Activated CD4-positive, CD25-positive, alpha-beta regulatory T cell treated with anti-CD3 and anti-CD28 coated beads, Interleukin-2, amount 50 U/mL, for 72 hours (primary cell): ENCODE data around the gene ARHGAP44.

Source experiments
- DNase-seq: peaks from one replicate; pipeline ENCODE4 v3.0.0; 2021

Gene ARHGAP44

DNA sequence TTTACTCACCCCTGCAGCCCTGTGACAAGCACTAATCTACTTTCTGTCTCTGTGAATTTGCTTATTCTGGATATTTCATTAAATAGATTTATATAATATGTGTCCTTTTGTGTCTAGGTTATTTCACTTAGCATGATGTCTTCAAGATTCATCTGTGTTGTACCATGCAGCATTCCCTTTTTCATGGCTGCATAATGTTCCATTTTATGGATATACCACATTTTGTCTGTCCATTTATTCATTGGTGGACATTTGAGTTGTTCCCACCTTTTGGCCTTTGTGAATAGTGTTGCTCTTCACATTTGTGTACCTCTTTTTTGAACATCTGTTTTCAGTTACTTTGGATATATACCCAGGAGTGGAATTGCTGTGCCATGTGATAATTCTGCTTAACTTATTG, 118.2 kb downstream of the ARHGAP44 start:
- DNase-seq: no peak

DNA sequence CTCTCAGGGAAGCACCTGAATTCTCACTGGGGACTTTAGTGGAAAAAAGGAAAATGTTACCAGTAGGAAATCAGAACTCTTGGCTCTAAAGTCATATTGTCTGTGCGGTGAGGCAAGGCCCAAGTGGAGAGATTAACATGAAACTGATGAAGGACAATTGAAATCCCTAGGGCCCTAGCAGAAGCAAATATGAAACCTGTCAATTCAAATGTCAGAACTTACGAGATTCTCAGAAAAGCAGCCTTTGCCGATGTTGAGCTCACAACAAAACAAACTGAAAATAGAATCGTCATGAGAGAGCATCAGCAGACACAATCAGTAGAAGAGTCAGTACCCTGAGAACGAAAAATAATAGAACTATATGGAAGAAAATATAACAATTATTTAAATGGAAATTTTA, 119.7 kb downstream of the ARHGAP44 start:
- no peak for DNase-seq

DNA sequence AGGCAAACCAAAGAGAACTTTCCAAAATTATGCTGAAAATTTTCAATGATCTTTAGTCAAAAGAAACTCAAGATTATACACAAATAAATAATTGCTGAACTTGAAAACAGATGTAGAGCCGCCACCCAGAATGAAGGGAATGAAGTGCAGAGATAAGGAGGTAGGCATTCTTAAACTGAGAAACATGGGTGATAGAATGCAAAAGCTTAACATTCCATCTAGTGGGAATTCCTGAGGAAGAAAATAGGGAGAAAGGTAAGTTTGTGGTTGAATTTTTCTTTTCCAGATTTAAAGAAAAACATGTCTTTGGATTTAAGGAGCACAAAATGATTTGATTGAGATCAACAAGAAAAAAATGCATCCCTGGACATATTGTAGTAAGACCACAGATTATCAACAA, 120.2 kb downstream of the ARHGAP44 start:
- no peak for DNase-seq

DNA sequence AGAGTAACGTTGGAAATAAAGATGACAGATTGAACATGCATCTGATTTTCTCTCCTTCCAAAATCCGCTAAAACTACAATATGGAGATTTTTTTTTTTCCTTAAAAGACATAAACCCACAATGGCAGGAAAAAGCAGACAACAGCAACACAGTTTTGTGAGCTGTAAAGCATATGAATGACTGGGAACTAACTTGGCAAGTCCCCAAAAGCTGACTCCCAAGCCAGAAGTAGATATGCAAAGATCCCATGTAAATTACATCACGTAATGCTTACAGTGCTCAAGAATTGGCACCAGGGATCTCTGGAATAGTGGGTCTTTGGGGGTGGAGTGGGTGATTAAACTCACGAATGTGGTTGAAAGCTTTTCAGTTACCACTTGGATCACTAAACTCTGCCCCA, 121.9 kb downstream of the ARHGAP44 start:
- DNase-seq: no peak

DNA sequence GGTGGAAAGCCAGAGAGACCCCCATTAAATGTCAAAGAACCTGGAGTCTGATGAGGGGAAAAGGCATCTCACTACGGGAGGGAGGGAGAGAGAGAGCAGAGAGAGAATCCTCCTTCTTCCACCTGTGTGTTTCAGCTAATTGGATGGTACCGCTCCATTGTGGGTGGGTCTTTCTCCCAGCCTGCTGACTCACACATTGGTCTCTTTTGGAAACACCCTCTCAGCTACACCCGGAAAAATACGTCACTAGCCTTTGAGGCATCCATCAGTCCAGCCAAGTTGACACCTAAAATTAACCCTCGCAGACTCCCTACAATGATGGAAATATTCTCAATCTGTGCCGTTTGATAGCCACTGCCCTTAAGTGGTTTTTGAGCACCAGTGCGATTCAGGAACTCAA, 128.1 kb downstream of the ARHGAP44 start:
- no peak for DNase-seq

DNA sequence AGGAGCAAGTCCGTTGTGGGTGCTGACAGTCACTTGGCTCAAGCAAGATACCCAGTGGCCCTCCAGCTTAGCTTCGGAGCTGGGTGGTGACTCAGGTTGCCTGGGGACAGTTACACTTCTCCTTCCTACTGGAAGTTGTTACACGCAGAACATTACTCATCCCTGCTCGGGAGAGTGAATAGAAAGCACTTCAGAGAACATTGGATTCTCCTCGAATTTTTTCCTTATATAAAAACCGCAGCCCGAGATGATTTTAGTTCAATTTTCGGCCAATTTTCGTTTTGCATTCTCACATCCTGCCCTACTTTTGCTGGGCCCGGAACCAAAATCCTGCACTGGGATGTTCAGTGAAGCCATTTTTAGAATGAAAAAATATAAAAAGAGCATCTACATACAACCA, 128.8 kb downstream of the ARHGAP44 start:
- no peak for DNase-seq

DNA sequence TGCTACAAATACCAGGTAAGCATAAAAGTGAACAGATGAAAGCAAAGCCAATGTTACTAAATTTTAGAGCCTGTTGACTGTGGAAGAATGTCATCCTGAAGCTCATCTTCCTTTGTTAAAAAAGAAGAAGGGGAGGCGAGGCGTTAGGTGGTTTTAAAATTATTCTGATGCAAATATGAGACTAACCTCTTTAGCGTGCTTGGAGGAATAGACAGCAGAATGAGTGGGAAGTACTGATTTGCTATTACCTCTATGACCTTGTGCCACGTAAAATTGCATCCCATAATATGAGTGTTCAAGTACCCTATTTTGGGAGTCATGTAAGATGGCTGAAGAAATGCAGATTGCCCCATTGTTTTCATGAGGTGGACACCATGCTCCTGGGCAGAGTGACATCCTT, 132.8 kb downstream of the ARHGAP44 start:
- no peak for DNase-seq

DNA sequence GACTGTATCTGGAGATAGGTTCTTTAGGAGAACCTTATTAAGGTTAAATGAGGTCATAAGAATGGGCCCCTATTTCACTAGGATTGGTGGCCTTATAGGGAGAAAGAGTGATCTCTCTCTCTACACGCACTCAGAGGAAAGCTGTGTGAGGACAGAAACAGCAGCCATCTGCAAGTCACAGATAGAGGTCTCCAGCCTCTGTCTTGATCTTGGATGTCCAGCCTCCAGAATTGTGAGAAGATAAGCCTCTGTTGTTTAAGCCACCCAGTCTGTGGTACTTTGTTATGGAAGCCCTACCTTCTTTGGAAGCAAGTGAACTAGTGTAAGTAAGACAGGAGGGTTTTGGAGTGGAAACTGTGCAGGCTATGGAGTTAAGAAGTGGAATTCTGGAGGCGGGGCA, 135.3 kb downstream of the ARHGAP44 start:
- no peak for DNase-seq

DNA sequence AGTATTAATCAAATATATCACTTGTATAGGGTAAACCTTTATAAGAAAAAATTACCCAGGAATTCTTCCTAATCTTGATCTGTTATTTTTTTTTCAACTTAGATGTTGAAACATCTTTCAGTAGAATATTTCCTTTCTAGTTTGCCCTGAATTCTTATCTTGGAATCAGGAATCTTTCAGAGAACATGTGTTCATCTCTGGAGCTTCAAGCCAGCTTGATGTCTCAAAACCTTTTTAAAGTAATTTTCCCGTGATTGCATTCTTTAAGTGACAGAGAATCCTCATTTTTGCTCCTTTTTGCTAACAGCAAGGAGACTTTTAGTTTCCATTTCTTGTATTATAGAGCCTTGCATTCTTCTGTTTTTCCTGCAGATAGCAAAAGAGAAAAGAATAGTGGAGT, 137.7 kb downstream of the ARHGAP44 start:
- DNase-seq: no peak

DNA sequence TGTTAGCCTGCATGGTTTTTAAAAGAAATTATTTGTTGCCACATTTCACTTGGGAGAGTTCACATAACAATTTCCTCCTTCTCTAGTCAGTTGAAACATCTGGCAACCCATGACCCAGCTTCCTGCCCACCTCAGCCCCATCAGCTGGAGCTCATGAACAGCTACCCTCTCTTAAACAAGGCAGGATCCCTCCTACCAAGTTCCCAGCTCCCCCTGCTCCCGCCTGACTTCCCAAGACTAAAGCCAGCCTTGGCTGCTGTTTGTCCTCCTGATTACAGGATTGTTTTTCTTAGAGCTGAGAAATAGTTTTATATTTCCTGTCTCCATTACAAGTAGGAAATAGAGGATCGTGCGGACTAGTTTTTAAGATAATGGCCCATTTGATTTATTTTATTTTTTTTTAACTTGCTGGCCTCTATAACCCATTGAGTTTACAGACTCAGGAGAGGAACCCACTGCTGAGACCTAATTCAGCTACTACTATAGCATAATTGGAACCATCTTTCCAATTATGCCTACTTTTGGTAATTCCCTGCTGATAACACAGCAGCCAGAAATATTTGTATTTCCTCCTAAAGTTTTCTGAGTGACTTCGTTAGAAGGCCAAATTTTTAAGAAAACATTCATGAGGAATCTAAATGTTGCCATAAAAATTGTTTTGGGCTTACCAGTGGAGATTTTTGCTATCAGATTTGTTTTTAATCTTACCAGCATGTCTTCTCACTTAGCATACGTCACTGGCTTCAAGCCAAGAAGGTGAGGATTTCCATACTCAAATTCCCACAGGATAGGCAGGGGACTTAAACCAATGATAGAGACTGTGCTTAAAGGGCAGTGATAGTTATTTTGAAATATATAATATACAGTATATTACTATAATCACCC, 138.5 kb downstream of the ARHGAP44 start:
- DNase-seq: no peak

DNA sequence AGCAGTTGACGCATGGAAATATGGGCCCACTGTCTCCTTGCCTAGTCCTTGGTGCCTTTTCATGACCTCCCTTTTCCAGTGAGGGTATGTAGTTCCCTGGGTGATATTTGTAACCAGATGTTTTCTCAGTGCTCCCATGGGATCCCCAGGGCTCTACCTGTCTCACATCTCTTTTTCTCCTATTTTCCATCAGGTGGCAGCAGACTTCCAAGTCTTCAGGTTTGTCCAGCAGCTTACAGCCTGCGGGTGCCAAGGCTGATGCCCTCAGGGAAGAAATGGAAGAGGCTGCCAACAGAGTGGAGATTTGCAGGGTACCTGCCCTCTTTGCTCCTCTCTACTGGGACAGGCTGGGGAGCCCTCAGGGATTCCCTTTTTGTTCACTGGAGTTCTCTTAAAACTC, 139.4 kb downstream of the ARHGAP44 start:
- no peak for DNase-seq

DNA sequence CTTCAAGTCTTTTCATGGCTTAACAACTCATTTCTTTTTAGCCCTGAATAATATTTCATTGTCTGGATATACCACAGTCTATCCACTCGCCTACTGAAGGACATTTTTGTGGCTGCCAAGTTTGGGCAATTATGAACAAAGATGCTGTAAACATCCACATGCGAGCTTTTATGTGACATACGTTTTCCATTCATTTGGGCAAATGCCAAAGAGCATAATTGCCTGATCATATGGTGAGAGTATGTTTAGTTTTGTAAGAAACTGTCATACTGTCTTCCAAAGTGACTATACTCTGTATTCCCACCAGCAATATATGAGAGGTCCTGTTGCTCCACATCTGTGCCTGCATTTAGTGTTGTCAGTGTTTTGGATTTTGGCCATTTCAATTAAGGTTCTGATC, 147.2 kb downstream of the ARHGAP44 start:
- no peak for DNase-seq

DNA sequence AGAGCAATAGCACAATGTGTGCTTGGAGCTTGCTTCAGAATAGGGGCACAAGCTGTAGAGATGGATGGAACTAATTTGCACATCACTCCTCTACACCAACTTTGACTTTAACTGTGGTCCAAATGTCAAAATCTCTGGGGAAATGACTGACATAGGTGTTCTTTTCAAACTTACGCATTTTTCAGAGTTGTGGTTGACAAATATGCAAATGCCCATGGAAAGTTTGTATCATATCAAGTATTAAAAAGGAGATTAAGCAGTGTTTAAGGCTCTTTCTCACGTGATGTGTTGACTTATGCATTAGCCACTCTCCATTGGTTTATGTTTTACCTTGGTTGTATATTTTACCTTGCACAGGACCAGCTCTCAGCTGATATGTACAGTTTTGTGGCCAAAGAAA, 151.4 kb downstream of the ARHGAP44 start:
- no peak for DNase-seq

DNA sequence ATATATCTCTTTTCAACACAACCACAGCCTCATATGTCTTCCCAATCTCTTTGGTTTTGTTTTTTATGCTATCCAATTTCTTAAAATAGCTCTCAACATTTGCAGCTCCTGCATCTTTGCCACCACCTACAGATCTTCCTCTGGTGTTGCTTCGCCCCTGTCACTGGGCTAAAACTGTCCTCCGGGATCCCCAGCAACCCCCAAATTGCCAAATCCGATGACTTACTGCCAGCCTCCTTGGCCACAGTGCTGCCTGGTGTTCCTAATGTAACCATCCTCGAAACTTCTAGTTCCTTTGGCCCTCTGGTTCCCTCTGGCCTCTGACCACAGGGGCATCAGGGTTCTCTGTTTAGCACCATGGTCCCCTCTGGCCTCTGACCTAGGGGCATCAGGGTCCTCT, 157.7 kb downstream of the ARHGAP44 start:
- DNase-seq: no peak

DNA sequence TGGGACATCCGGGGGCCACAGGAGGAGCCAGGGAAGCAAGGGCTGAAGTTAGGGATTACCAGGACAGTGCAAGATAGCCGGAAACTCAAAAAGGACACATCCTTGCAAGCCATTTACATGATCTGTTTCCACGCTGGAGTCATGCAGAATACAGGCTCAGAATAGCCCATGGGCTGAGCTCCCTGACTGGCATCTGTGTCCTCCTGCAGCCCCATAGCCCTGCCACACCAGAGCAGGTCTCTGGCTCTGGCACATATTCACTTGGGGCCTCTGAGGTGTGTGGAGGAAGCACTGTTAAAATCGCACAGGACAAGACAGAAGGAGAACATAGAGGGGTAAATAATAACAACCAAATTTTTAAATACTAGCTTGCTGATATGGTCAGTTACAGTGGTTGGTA, 162.7 kb downstream of the ARHGAP44 start:
- no peak for DNase-seq

DNA sequence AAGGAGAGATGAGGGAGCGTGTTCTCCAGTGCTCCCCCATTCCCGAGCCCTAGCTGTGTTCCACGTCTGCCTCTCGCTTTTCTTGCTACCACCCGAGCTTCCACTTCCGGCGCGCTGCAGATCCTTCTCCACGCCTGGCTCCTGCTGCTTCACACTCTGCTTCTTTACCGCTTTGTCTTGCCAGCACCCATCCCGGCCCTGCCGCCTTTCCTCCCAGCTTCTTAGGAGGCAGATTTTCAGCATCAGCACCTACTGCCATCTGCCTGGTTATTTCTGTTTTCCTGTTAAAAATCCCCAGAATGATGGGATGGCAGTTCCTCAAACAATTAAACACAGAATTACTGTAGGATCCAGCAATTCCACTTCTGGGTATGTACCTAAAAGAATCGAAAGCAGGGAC, 163.9 kb downstream of the ARHGAP44 start:
- DNase-seq: no peak

DNA sequence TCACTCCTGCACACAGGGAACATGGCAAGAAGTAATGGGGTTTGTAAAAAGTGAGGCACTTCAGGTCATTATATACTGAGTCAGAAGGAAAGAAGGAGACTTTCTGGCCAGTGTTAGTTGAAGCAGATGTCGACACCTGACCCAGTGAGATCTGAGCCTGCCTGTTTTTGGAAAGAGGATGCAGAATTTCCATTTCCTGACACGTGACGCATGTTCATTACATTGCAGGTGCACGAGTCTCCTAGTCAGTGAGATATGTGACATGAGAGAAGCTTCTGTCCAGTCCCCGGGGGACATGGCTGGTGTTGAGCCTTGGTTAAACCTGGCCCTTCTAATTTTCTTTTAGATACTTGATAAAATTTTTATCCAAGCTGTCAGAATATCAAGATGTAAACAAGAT, 166.2 kb downstream of the ARHGAP44 start:
- DNase-seq: no peak

DNA sequence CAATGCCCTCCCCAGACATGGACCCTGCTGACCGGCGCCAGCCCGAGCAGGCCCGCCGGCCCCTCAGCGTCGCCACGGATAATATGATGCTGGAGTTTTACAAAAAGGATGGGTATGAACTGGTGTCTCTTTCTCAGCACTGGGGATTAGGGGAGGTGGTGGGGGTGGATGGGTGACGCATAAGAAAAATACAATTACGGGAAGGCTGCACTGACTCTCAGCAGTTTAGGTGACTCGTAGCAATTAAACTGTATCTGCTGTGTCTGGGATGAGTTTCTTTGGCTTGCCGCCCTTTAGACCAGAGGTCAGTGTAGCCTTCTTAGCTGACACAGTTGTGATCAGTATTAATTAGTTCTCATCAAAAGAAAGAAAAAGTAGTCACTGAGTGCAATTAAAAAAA, 169.5 kb downstream of the ARHGAP44 start:
- no peak for DNase-seq

DNA sequence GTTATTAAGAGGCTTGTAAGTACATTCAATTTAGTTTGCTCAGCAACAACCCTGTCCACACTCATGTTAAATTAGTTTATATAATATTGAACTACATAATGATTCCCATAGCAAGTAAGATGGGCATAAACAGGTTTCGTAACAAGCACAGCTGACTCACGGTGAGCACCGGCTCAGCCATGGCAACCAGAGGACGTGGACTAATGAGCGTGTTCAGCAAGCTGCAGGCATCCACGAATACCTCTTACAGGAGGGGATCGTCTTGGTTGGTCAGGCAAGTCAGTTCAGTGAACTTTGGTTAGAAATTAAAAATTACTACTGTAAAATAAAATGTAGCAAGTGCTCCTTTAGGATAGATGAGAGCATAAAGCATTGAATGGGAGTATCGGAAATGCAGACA, 170.1 kb downstream of the ARHGAP44 start:
- no peak for DNase-seq

DNA sequence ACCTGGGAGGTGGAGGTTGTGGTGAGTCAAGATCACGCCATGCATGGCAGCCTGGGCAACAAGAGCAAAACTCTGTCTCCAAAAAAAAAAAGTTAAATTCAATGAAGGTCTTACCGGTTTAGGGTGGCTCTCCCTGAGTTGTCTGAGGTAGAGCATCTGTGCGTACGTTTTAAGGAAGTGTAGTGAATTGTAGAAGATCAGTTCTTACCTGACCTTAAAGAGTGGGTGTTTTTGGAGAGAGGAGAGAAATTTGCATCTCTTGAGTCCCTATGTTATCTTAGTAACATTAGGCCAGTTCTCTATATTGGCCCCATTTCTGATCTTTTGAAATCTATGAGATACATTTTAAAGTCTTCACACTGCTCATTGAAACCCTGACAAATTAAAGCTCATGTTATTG, 172.4 kb downstream of the ARHGAP44 start:
- DNase-seq: no peak

DNA sequence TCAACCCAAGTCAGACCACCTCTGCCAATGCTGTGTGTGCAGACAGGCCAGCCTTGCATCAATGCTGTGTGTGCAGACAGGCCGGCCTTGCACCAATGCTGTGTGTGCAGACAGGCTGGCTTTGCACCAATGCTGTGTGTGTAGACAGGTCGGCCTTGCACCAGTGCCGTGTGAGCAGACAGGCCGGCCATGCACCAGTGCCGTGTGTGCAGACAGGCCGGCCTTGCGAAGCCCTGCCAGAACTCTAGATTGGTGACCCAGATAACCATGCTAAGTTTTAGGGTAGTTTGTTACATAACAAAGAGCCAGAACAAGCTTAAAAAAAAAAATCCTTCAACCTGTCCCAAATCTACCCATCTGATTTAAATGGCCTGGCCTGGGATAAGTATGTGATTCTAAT, 174.2 kb downstream of the ARHGAP44 start:
- no peak for DNase-seq

DNA sequence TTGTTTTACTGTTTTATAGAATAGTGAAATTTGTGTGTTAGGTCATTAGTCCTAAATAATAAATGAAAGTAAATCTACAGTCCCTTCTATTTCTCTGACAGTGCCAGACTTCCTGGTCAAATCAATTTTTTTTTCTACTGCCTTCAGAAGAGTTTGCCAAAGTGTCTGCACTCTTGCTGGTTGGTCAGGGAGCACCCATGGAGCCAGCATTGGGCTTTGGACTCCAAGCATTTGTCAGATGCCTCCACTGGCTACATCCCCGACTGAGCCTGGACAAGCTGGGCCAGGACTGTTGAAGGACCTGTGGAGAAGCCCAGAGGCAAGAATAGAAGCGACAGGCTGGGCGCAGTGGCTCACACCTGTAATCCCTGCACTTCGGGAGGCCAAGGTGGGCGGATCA, 174.9 kb downstream of the ARHGAP44 start:
- no peak for DNase-seq

DNA sequence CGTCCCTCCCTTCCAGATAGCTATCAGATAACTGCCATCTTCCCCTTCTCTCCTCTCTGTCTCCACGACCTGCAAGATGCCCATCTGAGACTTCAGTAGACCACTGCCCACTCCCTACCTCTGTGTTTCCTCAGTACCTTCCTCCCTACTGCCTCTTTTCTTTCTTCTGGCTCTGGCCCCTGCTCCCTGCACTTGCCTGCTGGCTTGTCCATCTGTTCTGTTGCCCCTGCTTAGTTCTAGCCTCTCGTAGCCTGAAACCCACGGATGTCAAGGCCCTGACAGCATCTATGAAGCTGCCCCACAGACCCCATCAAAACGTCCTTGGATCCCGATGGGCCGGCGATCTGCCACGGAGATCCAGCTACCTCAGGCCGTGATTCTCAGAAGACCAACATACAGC, 175.5 kb downstream of the ARHGAP44 start:
- DNase-seq: no peak

DNA sequence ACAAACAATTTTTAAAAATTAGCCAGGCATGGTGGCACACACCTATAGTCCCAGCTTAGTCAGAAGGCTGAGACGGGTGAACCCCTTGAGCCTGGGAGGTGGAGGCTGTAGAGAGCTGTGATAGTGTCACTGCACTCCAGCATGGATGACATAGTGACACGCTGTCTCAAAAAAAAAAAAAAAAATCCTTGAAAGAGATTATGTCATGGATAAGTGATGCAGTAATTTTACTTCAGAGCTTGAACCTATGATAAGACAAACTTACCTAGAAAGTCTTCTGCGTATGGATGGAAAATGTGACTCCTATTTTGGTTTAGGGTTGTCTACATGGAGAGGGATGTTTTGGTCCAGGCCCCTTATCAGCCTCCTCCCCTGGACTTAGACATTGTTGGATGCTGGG, 176.7 kb downstream of the ARHGAP44 start:
- DNase-seq: no peak

DNA sequence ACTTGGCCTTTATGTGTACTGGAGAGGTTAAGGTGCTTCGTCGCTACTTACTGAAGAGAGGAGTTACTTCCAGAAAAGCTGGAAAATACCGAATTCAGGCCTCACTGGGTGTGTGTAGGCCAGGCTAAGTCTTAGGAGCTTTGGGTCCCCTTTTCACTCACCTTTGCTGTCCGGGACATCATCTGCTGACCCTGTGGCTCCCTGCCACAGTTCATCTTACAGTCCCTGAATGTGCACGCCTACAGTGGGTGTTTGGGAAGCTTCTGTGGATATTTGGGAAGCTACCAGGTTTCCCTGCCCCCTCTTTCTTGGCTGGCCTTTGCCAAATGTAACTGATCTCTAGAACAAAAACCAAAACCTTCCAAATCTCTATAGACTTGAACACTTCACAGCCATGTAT, 177.1 kb downstream of the ARHGAP44 start:
- no peak for DNase-seq
